Urothelium cell line (cell line): ENCODE data around the gene LRRC75A.
"Not testable (repeated sequence)": the region's sequence is repeated elsewhere in the genome, so short reads cannot be mapped to it uniquely, and the experiment has no call there.

Experiments used
- DNase-seq: peaks from one replicate; pipeline ENCODE4 v3.0.0; 2011; ENCODE audit warnings: low spot score, mixed read lengths
- FAIRE-seq: peaks from 2 replicates; lab custom pipeline; 2011; peaks lifted over from hg19 to GRCh38; lab: Jason Lieb, UNC

Gene LRRC75A, protein sequence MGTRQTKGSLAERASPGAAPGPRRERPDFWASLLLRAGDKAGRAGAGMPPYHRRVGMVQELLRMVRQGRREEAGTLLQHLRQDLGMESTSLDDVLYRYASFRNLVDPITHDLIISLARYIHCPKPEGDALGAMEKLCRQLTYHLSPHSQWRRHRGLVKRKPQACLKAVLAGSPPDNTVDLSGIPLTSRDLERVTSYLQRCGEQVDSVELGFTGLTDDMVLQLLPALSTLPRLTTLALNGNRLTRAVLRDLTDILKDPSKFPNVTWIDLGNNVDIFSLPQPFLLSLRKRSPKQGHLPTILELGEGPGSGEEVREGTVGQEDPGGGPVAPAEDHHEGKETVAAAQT

GRCh38 chr17:16491703-16492612, at the start of gene LRRC75A:
Gene LRRC75A (minus strand): TSS chr17:16492193. CDS start chr17:16491990, 203 bp downstream.
- peak; percentile 73 for DNase-seq
- FAIRE-seq: no peak

DNA sequence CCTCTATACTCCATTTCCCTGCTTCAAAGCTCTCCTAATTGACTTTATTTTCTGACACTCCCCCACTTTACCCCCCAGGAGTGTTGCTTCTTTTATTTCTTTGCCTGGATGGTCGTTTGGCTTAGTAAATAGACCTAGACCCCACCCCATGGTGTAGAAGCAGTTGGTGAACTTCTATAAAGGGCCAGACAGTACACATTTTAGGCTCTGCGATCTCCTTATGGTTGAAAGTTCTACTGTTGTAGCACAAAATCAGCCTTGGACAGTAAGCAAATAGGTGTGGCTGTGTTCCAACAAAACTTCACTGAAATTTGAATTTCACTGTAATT, 45.1 kb upstream of the LRRC75A start:
- FAIRE-seq: no peak

GRCh38 chr17:16534236-16534635, 42.2 kb upstream of the LRRC75A start:
- DNase-seq (no peak), FAIRE-seq (no peak)

More for the DNA sequence above, 45.1 kb upstream of the LRRC75A start:
- DNase-seq: no peak

DNA sequence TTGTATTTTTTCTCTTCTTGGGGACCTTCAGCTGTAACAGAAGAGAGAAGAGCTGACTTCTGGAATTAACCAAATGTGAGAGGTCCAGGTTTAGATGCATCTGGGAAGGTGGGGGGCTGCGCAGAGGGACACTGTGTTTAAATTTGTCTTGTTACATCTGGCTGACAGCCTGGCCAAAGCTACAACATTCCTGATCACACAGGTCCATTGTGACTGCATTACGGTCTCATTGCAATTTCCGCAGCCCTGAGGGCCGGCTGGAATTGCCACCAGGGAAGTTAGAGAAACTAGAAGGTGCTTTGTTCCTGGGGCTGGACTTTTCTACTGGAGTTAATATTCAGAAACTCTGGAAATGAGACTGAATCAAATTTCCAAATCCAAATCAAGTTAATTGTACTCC, 37.9 kb upstream of the LRRC75A start:
- DNase-seq (no peak), FAIRE-seq (no peak)

- FAIRE-seq (no peak), DNase-seq (no peak)
Measured at GRCh38 chr17:16527298-16527697, 35.3 kb upstream of the LRRC75A start.

- not testable (repeated sequence) for DNase-seq, FAIRE-seq
Measured at GRCh38 chr17:16525556-16525955, 33.6 kb upstream of the LRRC75A start.

- DNase-seq: peak; percentile 76
- no peak for FAIRE-seq
Measured at GRCh38 chr17:16521070-16521727, 29.2 kb upstream of the LRRC75A start.

DNA sequence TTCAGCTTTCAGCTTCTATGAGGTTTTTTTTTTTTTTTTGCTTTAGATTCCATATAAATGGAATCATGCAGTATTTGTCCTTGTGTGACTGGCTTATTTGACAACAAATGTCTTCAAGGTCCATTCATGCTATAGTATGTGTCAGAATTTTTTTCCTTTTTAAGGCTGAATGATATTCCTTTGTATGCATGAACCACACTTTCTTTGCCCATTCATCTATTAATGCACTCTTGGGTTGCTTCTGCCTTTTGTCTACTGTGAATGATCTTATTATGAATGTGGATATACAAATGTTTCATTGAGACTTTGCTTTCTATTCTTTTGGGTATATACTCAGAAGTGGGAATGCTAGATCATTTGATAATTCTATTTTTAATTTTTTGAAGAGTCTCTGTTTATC, 27.0 kb upstream of the LRRC75A start:
- no peak for DNase-seq
- FAIRE-seq: no peak

- FAIRE-seq: no peak
- DNase-seq: no peak
Measured at GRCh38 chr17:16517477-16517876, 25.5 kb upstream of the LRRC75A start.

DNA sequence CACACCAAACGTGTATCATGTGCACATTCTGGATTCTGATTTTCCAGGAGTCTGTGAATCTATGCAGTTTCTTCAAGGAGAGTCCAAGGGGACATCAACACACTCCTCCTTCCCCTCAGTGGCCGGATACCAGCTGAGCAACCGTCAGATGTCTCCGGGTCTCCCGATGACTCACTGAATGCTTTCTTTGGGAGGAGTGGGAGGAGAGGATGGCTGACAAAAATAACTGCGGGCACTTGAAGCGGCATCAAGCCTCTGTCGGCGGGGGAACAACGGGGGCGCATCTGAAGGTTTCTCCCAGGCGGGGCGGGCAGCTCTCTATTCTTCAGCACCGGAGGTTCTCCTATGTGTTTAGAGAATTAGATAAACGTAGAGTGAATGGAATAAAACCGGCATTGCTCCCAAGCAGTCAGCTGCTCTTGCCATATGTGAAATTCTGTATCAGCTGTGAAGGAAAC, 24.6 kb upstream of the LRRC75A start:
- peak; percentile 79 for DNase-seq
- no peak for FAIRE-seq

GRCh38 chr17:16515933-16516332, 23.9 kb upstream of the LRRC75A start:
- FAIRE-seq (no peak), DNase-seq (no peak)

DNA sequence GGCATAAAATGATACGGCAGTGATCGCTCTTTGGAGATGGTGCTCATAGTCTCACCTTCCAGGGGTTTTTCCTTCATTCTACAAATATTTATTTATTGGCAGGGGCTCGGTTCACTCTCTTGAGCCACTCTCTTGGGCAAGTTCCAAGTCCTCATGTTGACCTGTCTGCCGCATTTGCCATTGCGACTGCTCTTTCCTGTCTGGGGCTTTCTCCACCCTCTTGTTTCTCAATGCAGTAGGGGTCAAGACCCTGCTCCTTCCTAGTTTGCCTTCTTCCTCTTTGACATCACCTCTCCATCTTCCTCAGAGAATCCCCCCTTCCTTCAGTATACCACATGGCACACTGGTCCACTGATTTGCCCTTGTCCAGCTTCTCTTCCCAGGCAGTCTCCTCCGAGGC, 21.9 kb upstream of the LRRC75A start:
- DNase-seq (no peak), FAIRE-seq (no peak)

GRCh38 chr17:16512011-16512410, 20.0 kb upstream of the LRRC75A start:
- no peak for FAIRE-seq
- DNase-seq: no peak

- FAIRE-seq: no peak
Measured at GRCh38 chr17:16511593-16511992, 19.6 kb upstream of the LRRC75A start.

GRCh38 chr17:16507918-16508533, 16.0 kb upstream of the LRRC75A start:
- FAIRE-seq (no peak), DNase-seq (no peak)

More at GRCh38 chr17:16511593-16511992, 19.6 kb upstream of the LRRC75A start:
- DNase-seq: no peak

DNA sequence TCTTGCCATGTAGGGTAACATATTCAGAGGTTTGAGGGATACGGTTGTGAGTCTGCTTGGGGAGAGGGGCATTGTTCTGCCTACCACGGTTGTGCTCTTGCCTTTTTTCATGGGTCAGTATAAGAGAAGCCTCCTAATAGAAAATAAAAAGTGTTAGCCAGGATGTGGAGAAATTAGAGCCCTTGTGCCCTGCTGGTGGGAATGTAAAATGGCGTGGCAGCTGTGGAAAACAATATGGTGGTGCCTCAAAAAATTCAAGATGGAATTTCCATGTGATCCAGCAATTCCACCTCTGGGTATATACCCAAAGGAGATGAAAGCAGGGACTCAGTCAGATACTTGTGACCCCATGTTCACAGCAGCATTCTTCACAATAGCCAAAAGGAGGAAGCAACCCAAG, 14.2 kb upstream of the LRRC75A start:
- DNase-seq (no peak), FAIRE-seq (no peak)

- DNase-seq (no peak), FAIRE-seq (no peak)
Measured at GRCh38 chr17:16504984-16505383, 13.0 kb upstream of the LRRC75A start.

DNA sequence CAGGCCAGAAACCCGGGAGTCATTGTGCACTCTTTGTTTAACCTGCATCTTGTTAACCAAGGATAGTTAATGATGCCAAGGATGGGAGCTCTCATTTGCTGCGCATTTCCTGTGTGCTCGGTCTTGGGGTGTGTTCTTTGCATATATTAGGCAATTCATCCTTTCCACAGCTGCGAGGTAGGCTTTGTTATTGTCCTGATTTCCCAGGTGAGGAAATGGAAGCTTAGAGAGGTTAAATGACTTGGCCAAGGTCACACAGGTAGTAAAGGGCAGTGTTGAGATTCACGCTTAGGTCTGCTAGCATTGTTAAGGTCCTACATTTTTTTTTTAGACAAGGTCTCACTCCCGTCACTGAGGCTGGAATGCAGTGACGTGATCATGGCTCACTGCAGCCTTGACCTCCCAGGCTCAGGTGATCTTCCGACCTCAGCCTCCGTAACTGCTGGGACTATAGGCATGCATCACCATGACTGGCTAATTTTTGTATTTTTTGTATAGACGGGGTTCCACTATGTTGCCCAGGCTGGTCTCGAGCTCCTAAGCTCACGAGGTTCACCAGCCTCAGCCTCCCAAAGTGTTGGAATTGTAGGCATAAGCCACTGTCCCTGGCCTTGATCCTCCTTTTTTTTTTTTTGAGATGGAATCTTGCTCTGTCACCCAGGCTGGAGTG, 5.0 kb upstream of the LRRC75A start:
- FAIRE-seq (no peak), DNase-seq (no peak)

DNA sequence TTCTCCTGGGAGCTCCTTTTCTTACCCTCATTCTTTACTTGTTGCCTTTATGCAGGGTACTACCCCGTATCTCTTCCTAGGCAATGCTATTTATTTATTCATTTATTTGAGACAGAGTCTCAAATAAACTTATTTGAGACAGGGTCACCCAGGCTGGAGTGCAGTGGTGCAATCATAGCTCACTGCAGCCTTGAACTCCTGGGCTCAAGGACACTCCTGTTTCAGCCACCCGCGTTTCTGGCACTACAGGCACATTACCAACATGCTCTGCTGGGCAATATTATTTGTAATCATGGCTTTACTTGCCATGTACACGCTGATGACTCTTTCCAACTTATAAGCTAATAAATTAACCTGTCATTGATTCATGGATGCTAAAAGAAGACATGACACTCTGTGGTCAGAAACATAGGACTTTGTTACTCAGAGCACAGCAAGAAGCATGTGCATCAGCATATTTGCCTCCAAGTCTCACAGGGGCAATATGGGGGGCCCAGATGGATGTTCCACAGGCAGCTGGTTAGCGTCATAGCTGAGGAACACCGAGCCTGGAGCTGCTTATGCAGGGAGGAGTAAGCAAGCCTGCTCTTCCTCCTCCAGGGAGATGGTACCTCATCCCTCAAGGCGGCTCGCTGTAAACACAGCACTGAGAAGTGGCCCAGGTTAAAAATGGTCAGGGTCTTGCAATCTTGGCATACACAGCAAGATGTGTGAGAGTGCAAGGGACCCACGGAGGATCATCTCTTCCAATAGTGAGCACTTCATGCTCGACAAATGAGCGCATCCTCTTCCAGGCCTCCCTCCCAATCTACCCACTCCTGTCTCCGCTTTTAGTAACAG, 4.2 kb upstream of the LRRC75A start:
- FAIRE-seq (no peak), DNase-seq (no peak)
